H1 (cell line): ENCODE data around the gene TRIM52. TPM values are rescaled to one million over a fixed set of nuclear protein-coding genes. Genes with fewer than 3 reads are reported as not detected.

Experiments
- CTCF ChIA-PET: fragments of 300-600 bp; sonication (Branson Sonifier 250); formaldehyde crosslinking; loops from one replicate; lab custom pipeline; 2021; ENCODE audit not compliant: partially characterized antibody; lab: Charles Lee
- POLR2A ChIA-PET: fragments of 300-600 bp; sonication (Branson Sonifier 250); formaldehyde crosslinking; loops from one replicate; lab custom pipeline; 2021; ENCODE audit warnings: inconsistent platforms; ENCODE audit not compliant: partially characterized antibody; lab: Charles Lee
- DNase-seq, 2 experiments: peaks; one replicate each; pipeline versions ENCODE4 v3.0.0 to v3.0.0-alpha.2; 2010 to 2022; ENCODE audit warnings: low spot score in 2 of 2, low read depth in 1 of 2, mixed read lengths in 1 of 2
- FAIRE-seq: peaks from 2 replicates; lab custom pipeline; 2011; peaks lifted over from hg19 to GRCh38; lab: Jason Lieb, UNC
- H2AFZ ChIP-seq: 2 replicates; pipeline ENCODE4 v1.8.1; 2012; ENCODE audit warnings: low read length, inconsistent platforms
- H2AK5ac ChIP-seq: 2 replicates; pipeline ENCODE4 v1.6.1; 2013; ENCODE audit warnings: low read depth, low read length
- H2BK120ac ChIP-seq: replicated peaks from 2 replicates; pipeline ENCODE3; 2013; ENCODE audit warnings: low read depth, low read length, inconsistent platforms
- H2BK12ac ChIP-seq: 2 replicates; pipeline ENCODE4 v1.6.1; 2013; ENCODE audit warnings: low read depth, low read length
- H2BK15ac ChIP-seq: 2 replicates; pipeline ENCODE4 v1.6.1; 2013; ENCODE audit warnings: low read length
- H2BK20ac ChIP-seq: 2 replicates; pipeline ENCODE4 v1.6.1; 2013; ENCODE audit warnings: low read length
- H2BK5ac ChIP-seq: 2 replicates; pipeline ENCODE4 v1.6.1; 2013; ENCODE audit warnings: low read depth, low read length
- H3K14ac ChIP-seq: 2 replicates; pipeline ENCODE4 v1.6.1; 2013; ENCODE audit warnings: inconsistent platforms; ENCODE audit not compliant: insufficient read length
- H3K18ac ChIP-seq: 2 replicates; pipeline ENCODE4 v1.6.1; 2013; ENCODE audit warnings: low read length; ENCODE audit errors: extremely low read depth
- H3K23ac ChIP-seq: 2 replicates; pipeline ENCODE4 v1.6.1; 2013; ENCODE audit warnings: inconsistent platforms; ENCODE audit not compliant: insufficient read length
- H3K23me2 ChIP-seq: 2 replicates; pipeline ENCODE4 v1.6.1; 2013; ENCODE audit warnings: low read depth, low read length
- H3K27ac ChIP-seq: 2 replicates; pipeline ENCODE4 v1.6.1; 2011; ENCODE audit warnings: low read depth, low read length, inconsistent platforms
- H3K27me3 ChIP-seq, 4 experiments: replicated peaks in 1 of 4; 1 replicate in 1 of 4; 2 replicates in 3 of 4; pipeline versions ENCODE4 v1.6.1 to v1.8.1; 2011 to 2013; ENCODE audit warnings: low read length in 3 of 4, mild to moderate bottlenecking in 3 of 4, inconsistent platforms in 2 of 4, mixed read lengths in 2 of 4, moderate library complexity in 1 of 4; ENCODE audit not compliant: control insufficient read depth in 3 of 4, insufficient read depth in 3 of 4; ENCODE audit errors: extremely low read depth in 1 of 4
- H3K36me3 ChIP-seq, 4 experiments: 2 replicates each; pipeline versions ENCODE4 v1.6.1 to v1.8.1; 2011 to 2013; ENCODE audit warnings: mild to moderate bottlenecking in 4 of 4, low read length in 3 of 4, moderate library complexity in 2 of 4, control low read depth in 1 of 4, inconsistent platforms in 1 of 4; ENCODE audit not compliant: insufficient read depth in 4 of 4, control insufficient read depth in 2 of 4
- H3K4ac ChIP-seq: replicated peaks from 2 replicates; pipeline ENCODE3; 2013; ENCODE audit warnings: low read length, low read depth, mixed read lengths, inconsistent platforms; ENCODE audit not compliant: insufficient read length
- H3K4me1 ChIP-seq, 4 experiments: replicated peaks in 1 of 4; 1 replicate in 1 of 4; 2 replicates in 3 of 4; pipeline versions ENCODE4 v1.6.1 to v1.8.1; 2011 to 2013; ENCODE audit warnings: low read length in 3 of 4, inconsistent platforms in 2 of 4, mixed read lengths in 1 of 4; ENCODE audit not compliant: insufficient read depth in 4 of 4, control insufficient read depth in 3 of 4
- H3K4me2 ChIP-seq, 2 experiments: 2 replicates each; pipeline versions ENCODE4 v1.6.1 to v1.8.1; 2011 to 2013; ENCODE audit warnings: low read depth in 2 of 2, low read length in 2 of 2, control low read depth in 1 of 2, inconsistent platforms in 1 of 2, mild to moderate bottlenecking in 1 of 2; ENCODE audit not compliant: insufficient read depth in 1 of 2
- H3K4me3 ChIP-seq, 4 experiments: fragments of 200-600, 300-600 bp in 1 of 4; sonication (generic), shearing (Covaris generic), sonication (Bioruptor Twin) in 1 of 4; 2 replicates each; pipeline versions ENCODE4 v1.5.1 to v1.8.1; 2011 to 2016; ENCODE audit warnings: low read length in 4 of 4, low read depth in 3 of 4, control low read depth in 2 of 4, inconsistent platforms in 2 of 4, mild to moderate bottlenecking in 2 of 4, mixed read lengths in 1 of 4, moderate library complexity in 1 of 4; ENCODE audit not compliant: insufficient read depth in 2 of 4; ENCODE audit errors: extremely low read depth in 1 of 4
- H3K56ac ChIP-seq: replicated peaks from 2 replicates; pipeline ENCODE3; 2013; ENCODE audit warnings: low read depth, mild to moderate bottlenecking, mixed read lengths, low read length, inconsistent platforms; ENCODE audit not compliant: insufficient read length
- H3K79me1 ChIP-seq: 2 replicates; pipeline ENCODE4 v1.6.1; 2013; ENCODE audit warnings: low read depth, low read length, control low read depth
- H3K79me2 ChIP-seq, 2 experiments: 2 replicates each; pipeline versions ENCODE4 v1.6.1 to v1.8.1; 2012 to 2013; ENCODE audit warnings: low read length in 2 of 2, mild to moderate bottlenecking in 2 of 2, inconsistent platforms in 1 of 2; ENCODE audit not compliant: insufficient read depth in 2 of 2, control insufficient read depth in 1 of 2
- H3K9ac ChIP-seq, 4 experiments: replicated peaks in 1 of 4; 1 replicate in 1 of 4; 2 replicates in 3 of 4; pipeline versions ENCODE4 v1.6.1 to v1.8.1; 2011 to 2013; ENCODE audit warnings: low read depth in 3 of 4, low read length in 3 of 4, control low read depth in 2 of 4, mild to moderate bottlenecking in 2 of 4, moderate library complexity in 2 of 4, inconsistent platforms in 1 of 4; ENCODE audit errors: extremely low read depth in 1 of 4
- H3K9me3 ChIP-seq, 2 experiments: 2 replicates each; pipeline versions ENCODE4 v1.6.1 to v1.8.1; 2012 to 2013; ENCODE audit warnings: mild to moderate bottlenecking in 2 of 2, moderate library complexity in 2 of 2, control low read depth in 1 of 2, inconsistent platforms in 1 of 2, low read depth in 1 of 2, low read length in 1 of 2, mixed read lengths in 1 of 2; ENCODE audit not compliant: insufficient read depth in 2 of 2
- H4K20me1 ChIP-seq, 2 experiments: replicated peaks in 1 of 2; 2 replicates each; pipeline versions ENCODE3 to v1.8.1; 2011 to 2013; ENCODE audit warnings: inconsistent platforms in 2 of 2, low read length in 2 of 2, mild to moderate bottlenecking in 1 of 2; ENCODE audit not compliant: insufficient read depth in 2 of 2, control insufficient read depth in 1 of 2
- H4K5ac ChIP-seq: 2 replicates; pipeline ENCODE4 v1.6.1; 2013; ENCODE audit warnings: low read length, low read depth, mixed read lengths, inconsistent platforms; ENCODE audit not compliant: insufficient read length
- H4K8ac ChIP-seq: 2 replicates; pipeline ENCODE4 v1.8.0; 2013; ENCODE audit warnings: mild to moderate bottlenecking, moderate library complexity, low read length, inconsistent platforms; ENCODE audit not compliant: insufficient read depth; ENCODE audit errors: extremely low read depth
- H4K91ac ChIP-seq: replicated peaks from 2 replicates; pipeline ENCODE3; 2013; ENCODE audit warnings: low read length, mixed read lengths, inconsistent platforms; ENCODE audit not compliant: insufficient read length
- EP300 ChIP-seq, 2 experiments: IDR thresholded peaks; 1 replicate in 1 of 2; 2 replicates in 1 of 2; pipeline ENCODE4 v1.6.1; 2011 to 2012; ENCODE audit warnings: low read depth in 2 of 2, low read length in 2 of 2, mild to moderate bottlenecking in 2 of 2, borderline replicate concordance in 1 of 2, inconsistent platforms in 1 of 2, moderate library complexity in 1 of 2
- NRF1 ChIP-seq: IDR thresholded peaks from 2 replicates; pipeline ENCODE4 v1.6.1; 2011; ENCODE audit warnings: mild to moderate bottlenecking, low read depth, low read length, improper control_type of control experiment
- TAF1 ChIP-seq: IDR thresholded peaks from 2 replicates; pipeline ENCODE4 v1.6.1; 2011; ENCODE audit warnings: mild to moderate bottlenecking, low read depth, low read length
- WGBS, 2 experiments: shearing (Covaris generic) in 1 of 2; methylation state at CpG; one replicate each; pipeline versions ENCODE4 v1.1.6 to v1.1.7; 2013 to 2015; ENCODE audit warnings: low lambda C conversion rate in 2 of 2, mixed read lengths in 2 of 2, inconsistent platforms in 1 of 2, low coverage in 1 of 2, missing lambda C conversion rate in 1 of 2; ENCODE audit not compliant: insufficient replicate concordance in 2 of 2, insufficient coverage in 1 of 2, insufficient read length in 1 of 2; ENCODE audit errors: extremely low coverage in 1 of 2, missing lambda C conversion rate in 1 of 2; 5-methylcytosine and 5-hydroxymethylcytosine counted together
- polyA plus RNA-seq, 7 experiments: library from polyadenylated mRNA; depleted of rRNA in 3 of 7; stranded (reverse) in 5 of 7; unstranded in 2 of 7; fragments of >200 nt in 5 of 7; fragments of 200-250 nt in 2 of 7; gene quantifications; 1 replicate in 5 of 7; 2 replicates in 1 of 7; 4 replicates in 1 of 7; pipeline versions ENCODE4 v1.2.1 to v1.2.3, GENCODE V29; 2011 to 2013; ENCODE audit warnings: missing spikeins in 2 of 7, mixed read lengths in 2 of 7
- total RNA-seq: library from RNA; stranded (reverse); fragmentation: NEBNext Ultra II Directional; extraction: Animal tissue kit (Norgen Biotek cat#: 25700); gene quantifications from 2 replicates; pipeline ENCODE4 v1.2.1, GENCODE V29; 2021
- TF ChIP-seq, protein P1 (sequence below): IDR thresholded peaks from 2 replicates; pipeline ENCODE4 v1.6.1; 2011; ENCODE audit warnings: low read length, improper control_type of control experiment

TRIM52 gene
- total and polyA plus RNA-seq, 2 of the 8 experiments (the other 6 are each of a cell fraction or from before 2014, with no cell fraction given), result 4.2 to 5.7 TPM

DNA sequence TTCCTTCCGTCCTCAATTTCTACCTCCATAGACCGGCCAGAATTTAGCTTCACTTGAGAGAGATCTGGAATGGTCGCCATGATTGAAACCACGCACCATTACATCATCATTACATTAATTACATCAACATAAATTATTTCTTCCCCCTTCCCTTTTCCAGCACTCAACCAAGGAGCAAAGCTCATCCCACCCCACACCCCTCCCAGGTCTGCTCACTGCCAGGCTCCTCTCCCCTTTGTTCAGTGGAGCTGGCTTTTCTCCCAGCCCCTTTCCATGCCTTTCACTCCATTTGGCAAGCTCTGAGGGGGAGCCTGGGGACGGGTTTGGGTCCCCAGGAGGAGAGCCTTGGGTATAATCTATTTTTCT lies 25.6 kb downstream of the TRIM52 start:
- ChIA-PET POLR2A (interaction anchor here (1.6 to 34.2 kb wide), 10 partner anchors 2 to 61 kb away, joined by 4 to 1334 read pairs (median 14); partner anchors contain the start of genes RACK1, TRIM41, TRIM52 and TRIM7), CTCF (interaction anchor here (1.2 kb wide), 2 partner anchors 14 to 17 kb away, joined by 4 read pairs; no protein-coding TSS in a partner anchor)
- Histone ChIP-seq H3K4ac (no peak overlapping the region), H3K18ac (no peak overlapping the region), H3K14ac (no peak overlapping the region), H2BK15ac (no peak overlapping the region), H3K9me3 (no peaks in the 10 kb centered on the region), H3K4me3 (no peak overlapping the region), H3K56ac (no peak overlapping the region), H2BK120ac (no peak overlapping the region), H4K20me1 (peaks cover 16 to 30% of the 10 kb centered on the region in 2 experiments), H3K27ac (no peak overlapping the region), H2BK20ac (no peak overlapping the region), H3K36me3 (peaks cover 38 to 85% (median 55%) of the 10 kb centered on the region in 4 experiments), H2AK5ac (no peak overlapping the region), H2BK5ac (no peak overlapping the region), H3K23me2 (no peaks in the 10 kb centered on the region), H3K23ac (no peak overlapping the region), H3K79me1 (no peaks in the 10 kb centered on the region), H2BK12ac (no peak overlapping the region), H4K8ac (no peak overlapping the region), H3K4me1 (peaks cover 0 to 6% (median 0%) of the 10 kb centered on the region in 4 experiments; a peak in 3 of 7 replicates), H3K4me2 (no peak overlapping the region), H4K5ac (no peak overlapping the region), H2AFZ (no peak overlapping the region), H3K27me3 (no peaks in the 10 kb centered on the region), H3K9ac (no peak overlapping the region), H4K91ac (no peak overlapping the region), H3K79me2 (peaks cover 0 to 7% of the 10 kb centered on the region in 2 experiments; a peak in 1 of 4 replicates)
- FAIRE-seq (no peak), DNase-seq (no peak)
- WGBS, 2 experiments, result 93 to 100% methylated on average over 1 to 5 of the region's 5 CpGs
- TF ChIP-seq NRF1 (no peak), TAF1 (no peak), EP300 (IDR thresholded peaks at IDR 0.05; ENCODE audit: borderline replicate concordance in 1 of 2, low read depth in 2 of 2, low read length in 2 of 2) (no peak)
- TF ChIP-seq, protein P1, sequence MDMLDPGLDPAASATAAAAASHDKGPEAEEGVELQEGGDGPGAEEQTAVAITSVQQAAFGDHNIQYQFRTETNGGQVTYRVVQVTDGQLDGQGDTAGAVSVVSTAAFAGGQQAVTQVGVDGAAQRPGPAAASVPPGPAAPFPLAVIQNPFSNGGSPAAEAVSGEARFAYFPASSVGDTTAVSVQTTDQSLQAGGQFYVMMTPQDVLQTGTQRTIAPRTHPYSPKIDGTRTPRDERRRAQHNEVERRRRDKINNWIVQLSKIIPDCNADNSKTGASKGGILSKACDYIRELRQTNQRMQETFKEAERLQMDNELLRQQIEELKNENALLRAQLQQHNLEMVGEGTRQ, result no peak; the same call in 1 of the 2 replicates
